HG03457 (cell line): ENCODE data around the gene COX6A2.
A peak's percentile ranks its signal among the peaks of the same experiment; 100 is the strongest.

Experiments used
- ATAC-seq: cut with Tn5 transposase; IDR thresholded peaks from one replicate; pipeline ENCODE4 v1.9.1; 2021; ENCODE audit warnings: moderate number of reproducible peaks; ENCODE audit not compliant: unreplicated experiment

Gene COX6A2

GRCh38 chr16:31428279-31428597 lies at the start of gene COX6A2:
TSS of gene COX6A2 (minus strand) at chr16:31428360. CDS start at chr16:31428325, 35 bp downstream.
- ATAC-seq: no peak

- no peak for ATAC-seq
Observed at GRCh38 chr16:31477220-31478216, 49.4 kb upstream of the COX6A2 start.

GRCh38 chr16:31476303-31477219 lies 48.4 kb upstream of the COX6A2 start:
- peak; percentile 58 for ATAC-seq

- ATAC-seq: no peak
Observed at GRCh38 chr16:31475946-31476302, 47.8 kb upstream of the COX6A2 start.

- ATAC-seq: no peak
Observed at GRCh38 chr16:31474773-31475738, 46.9 kb upstream of the COX6A2 start.

GRCh38 chr16:31474173-31474714 lies 46.1 kb upstream of the COX6A2 start:
- ATAC-seq: no peak

- ATAC-seq: no peak
Observed at GRCh38 chr16:31473264-31473984, 45.3 kb upstream of the COX6A2 start.

- no peak for ATAC-seq
Observed at GRCh38 chr16:31472709-31473203, 44.6 kb upstream of the COX6A2 start.

GRCh38 chr16:31471875-31472708 lies 43.9 kb upstream of the COX6A2 start, which contains the start of gene TGFB1I1:
TSS of gene TGFB1I1 (plus strand) at chr16:31472152. CDS start at chr16:31472189, 37 bp downstream.
- ATAC-seq: no peak

- no peak for ATAC-seq
Observed at GRCh38 chr16:31471241-31471874, 43.2 kb upstream of the COX6A2 start.

- ATAC-seq: no peak
Observed at GRCh38 chr16:31470615-31471014, 42.5 kb upstream of the COX6A2 start.

- ATAC-seq: no peak
Observed at GRCh38 chr16:31467858-31468257, 39.7 kb upstream of the COX6A2 start.

- no peak for ATAC-seq
Observed at GRCh38 chr16:31467151-31467773, 39.1 kb upstream of the COX6A2 start.

GRCh38 chr16:31466381-31466841 lies 38.3 kb upstream of the COX6A2 start:
- no peak for ATAC-seq

GRCh38 chr16:31465788-31466370 lies 37.7 kb upstream of the COX6A2 start:
- no peak for ATAC-seq

GRCh38 chr16:31464781-31465260 lies 36.7 kb upstream of the COX6A2 start:
- ATAC-seq: no peak

- no peak for ATAC-seq
Observed at GRCh38 chr16:31464348-31464769, 36.2 kb upstream of the COX6A2 start.
